Epithelial cell of proximal tubule (primary cell): ENCODE measurements around the gene EFEMP2. TPM values are rescaled to one million over a fixed set of nuclear protein-coding genes. Genes with fewer than 3 reads are reported as not detected.
"Not testable (repeated sequence)": the region's sequence is repeated elsewhere in the genome, so short reads cannot be mapped to it uniquely, and the experiment has no call there.

Source experiments
- DNase-seq: peaks from one replicate; pipeline ENCODE4 v3.0.0-alpha.2; 2011; ENCODE audit warnings: low read depth
- H3K4me3 ChIP-seq: 2 replicates; pipeline ENCODE4 v1.5.1; 2011; ENCODE audit warnings: low read depth, mild to moderate bottlenecking, low read length
- CTCF ChIP-seq: conservative IDR thresholded peaks from 2 replicates; pipeline ENCODE4 v1.5.1; 2012; ENCODE audit warnings: low read depth, mild to moderate bottlenecking, low read length
- total RNA-seq: library from RNA; depleted of rRNA; stranded (reverse); fragments of >200 nt; gene quantifications from 2 replicates; pipeline ENCODE4 v1.2.3, GENCODE V29; 2015

Gene EFEMP2
- total RNA-seq, 1 donor from 2014 or later = 94.7 TPM

- no peak for DNase-seq
These were observed 21.5 kb downstream of the EFEMP2 start for GRCh38 chr11:65851083-65851579.

GRCh38 chr11:65850217-65851082, 22.1 kb downstream of the EFEMP2 start:
- no peak overlapping the region for H3K4me3 ChIP-seq
- no peak for TF ChIP-seq CTCF
- no peak for DNase-seq

More at GRCh38 chr11:65851083-65851579, 21.5 kb downstream of the EFEMP2 start:
- TF ChIP-seq CTCF = peak; percentile 58
- no peak overlapping the region for H3K4me3 ChIP-seq

DNA sequence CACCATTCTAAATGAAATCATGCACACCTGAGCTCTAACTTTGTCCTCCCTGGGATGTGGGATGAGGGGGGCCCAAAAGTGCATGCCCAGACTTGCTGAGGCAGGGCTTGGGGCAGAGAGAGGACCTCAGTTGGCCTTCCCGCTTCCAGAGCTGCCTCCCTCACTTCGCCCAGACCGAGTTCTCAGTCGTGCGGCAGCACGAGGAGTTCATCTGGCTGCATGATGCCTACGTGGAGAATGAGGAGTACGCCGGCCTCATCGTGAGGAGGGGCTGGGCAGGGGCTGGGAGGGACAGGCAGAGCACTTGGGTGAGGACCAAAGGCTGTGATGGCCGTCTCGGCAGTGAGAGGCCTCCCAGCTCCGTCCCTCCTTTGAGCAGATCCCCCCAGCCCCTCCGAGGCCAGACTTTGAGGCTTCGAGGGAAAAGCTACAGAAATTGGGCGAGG, 22.8 kb downstream of the EFEMP2 start:
- no peak for TF ChIP-seq CTCF
- no peak overlapping the region for H3K4me3 ChIP-seq
- no peak for DNase-seq

- H3K4me3 ChIP-seq = no peak overlapping the region
- no peak for DNase-seq
- TF ChIP-seq CTCF = no peak
These were observed 23.2 kb downstream of the EFEMP2 start for GRCh38 chr11:65849366-65849765.

- not testable (repeated sequence) for DNase-seq, H3K4me3 ChIP-seq
These were observed 23.9 kb downstream of the EFEMP2 start for GRCh38 chr11:65848693-65849092.

DNA sequence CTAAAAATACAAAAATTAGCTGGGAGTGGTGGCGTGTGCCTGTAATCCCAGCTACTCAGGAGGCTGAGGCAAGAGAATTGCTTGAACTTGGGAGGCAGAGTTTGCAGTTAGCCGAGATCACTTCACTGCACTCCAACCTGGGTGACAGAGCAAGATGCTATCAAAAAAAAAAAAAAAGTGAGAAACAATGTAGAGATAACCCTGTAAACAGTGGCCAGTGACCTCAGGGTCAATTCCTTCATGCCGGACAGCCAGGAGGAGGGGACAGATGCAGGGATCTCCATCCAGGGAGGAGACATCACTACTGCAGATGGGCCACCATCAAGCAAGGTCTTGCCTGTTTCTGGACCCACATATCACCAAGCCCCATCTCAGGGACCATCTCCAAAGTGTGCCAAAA, 24.9 kb downstream of the EFEMP2 start:
- no peak for TF ChIP-seq CTCF
- H3K4me3 ChIP-seq = no peak overlapping the region
- DNase-seq = no peak

DNA sequence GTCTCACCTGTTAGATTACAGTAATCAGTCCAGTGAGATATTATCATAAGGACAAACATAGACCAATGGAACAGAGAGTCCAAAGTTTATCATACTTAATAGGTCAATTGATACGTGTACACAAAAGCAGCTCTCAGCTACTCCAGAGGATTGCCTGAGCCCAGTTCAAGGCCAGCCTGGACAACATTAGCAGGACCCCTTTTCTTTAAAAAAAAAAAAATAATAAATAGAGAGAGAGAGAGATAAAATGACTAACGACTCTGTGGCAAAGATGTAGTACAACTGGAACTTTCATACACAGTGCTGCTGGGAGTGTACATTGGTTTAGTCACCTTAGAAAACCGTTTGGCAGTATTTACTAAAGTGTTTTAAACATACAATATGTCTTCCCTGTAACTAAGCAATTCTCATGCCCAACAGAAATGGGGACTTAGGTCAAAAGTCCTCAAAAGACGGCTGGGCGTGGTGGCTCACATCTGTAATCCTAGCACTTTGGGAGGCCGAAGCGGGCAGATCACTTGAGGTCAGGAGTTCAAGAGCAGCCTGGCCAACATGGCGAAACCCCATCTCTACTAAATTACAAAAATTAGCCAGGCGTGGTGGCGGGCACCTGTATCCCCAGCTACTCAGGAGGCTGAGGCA, 28.2 kb downstream of the EFEMP2 start:
- no peak overlapping the region for H3K4me3 ChIP-seq
- no peak for TF ChIP-seq CTCF
- no peak for DNase-seq
